Chondrocyte (in vitro differentiated cells): ENCODE measurements around the gene KCNQ1. TPM values are rescaled to one million over a fixed set of nuclear protein-coding genes. Genes with fewer than 3 reads are reported as not detected.

Source experiments
- DNase-seq: peaks from one replicate; pipeline ENCODE4 v3.0.0; 2021; ENCODE audit warnings: mixed read lengths, low spot score
- H3K27ac Mint-ChIP-seq: one replicate; pipeline ENCODE4 v1.8.0; 2021; ENCODE audit warnings: mild to moderate bottlenecking, moderate library complexity, mixed read lengths; ENCODE audit not compliant: unreplicated experiment
- H3K27me3 Mint-ChIP-seq: 2 replicates; pipeline ENCODE4 v1.8.0; 2021; ENCODE audit warnings: low read depth, mixed read lengths
- H3K36me3 Mint-ChIP-seq: 2 replicates; pipeline ENCODE4 v1.8.0; 2021; ENCODE audit warnings: low read depth, mixed read lengths
- H3K4me1 Mint-ChIP-seq: 2 replicates; pipeline ENCODE4 v1.8.0; 2021; ENCODE audit warnings: low read depth, mild to moderate bottlenecking, mixed read lengths
- H3K4me3 Mint-ChIP-seq: one replicate; pipeline ENCODE4 v1.8.0; 2021; ENCODE audit warnings: mild to moderate bottlenecking, moderate library complexity, mixed read lengths; ENCODE audit not compliant: unreplicated experiment
- H3K9me3 Mint-ChIP-seq: 2 replicates; pipeline ENCODE4 v1.8.0; 2021; ENCODE audit warnings: low read depth, mixed read lengths
- total RNA-seq: library from RNA; stranded (reverse); gene quantifications from 3 replicates; pipeline ENCODE4 v1.2.1, GENCODE V29; 2021
- TF ChIP-seq, protein P1 (sequence below): fragments of 200-600 bp; sonication (generic); IDR thresholded peaks from 2 replicates; pipeline ENCODE4 v1.5.0; 2021; ENCODE audit warnings: antibody characterized with exemption, mild to moderate bottlenecking, moderate library complexity

The KCNQ1 gene
- total RNA-seq, 1 donor from 2014 or later = not detected

DNA sequence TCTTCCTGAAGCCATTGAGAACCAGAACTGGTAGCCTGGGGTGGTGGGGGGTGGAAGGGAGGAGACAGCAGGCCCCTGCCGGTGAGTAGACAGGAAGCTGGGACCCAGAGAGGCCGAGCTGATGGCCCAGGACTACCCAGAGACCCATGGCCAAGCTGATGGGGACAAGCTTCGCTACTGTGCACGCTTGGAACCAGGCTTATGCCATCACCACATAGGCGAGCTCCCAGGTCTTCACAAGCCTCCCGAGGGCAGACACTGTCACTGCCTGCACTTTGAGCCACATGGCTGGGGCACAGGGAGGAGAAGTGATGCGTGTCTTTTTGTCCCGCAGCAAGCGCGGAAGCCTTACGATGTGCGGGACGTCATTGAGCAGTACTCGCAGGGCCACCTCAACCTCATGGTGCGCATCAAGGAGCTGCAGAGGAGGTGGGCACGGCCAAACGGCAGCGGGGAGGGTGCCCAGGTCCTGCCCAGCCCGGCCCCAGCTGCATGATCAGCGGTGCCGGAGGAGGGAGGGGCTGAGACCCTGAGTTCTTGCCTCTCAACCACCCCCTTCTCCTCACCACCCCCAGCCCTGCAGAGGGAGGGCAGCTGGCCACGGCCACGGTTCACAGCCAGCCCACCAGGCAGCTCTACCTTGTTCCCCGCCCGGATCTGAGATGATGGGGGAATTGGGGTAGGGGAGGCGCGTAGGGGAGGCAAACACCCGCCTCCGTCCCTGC is 331.0 kb downstream of the KCNQ1 start:
- Mint-ChIP-seq H3K36me3 (no peaks in the 10 kb centered on the region), H3K27ac (no peak overlapping the region), H3K9me3 (no peaks in the 10 kb centered on the region), H3K4me3 (no peak overlapping the region), H3K4me1 (peaks cover 32% of the 10 kb centered on the region), H3K27me3 (peaks cover 11% of the 10 kb centered on the region)
- TF ChIP-seq, protein P1, sequence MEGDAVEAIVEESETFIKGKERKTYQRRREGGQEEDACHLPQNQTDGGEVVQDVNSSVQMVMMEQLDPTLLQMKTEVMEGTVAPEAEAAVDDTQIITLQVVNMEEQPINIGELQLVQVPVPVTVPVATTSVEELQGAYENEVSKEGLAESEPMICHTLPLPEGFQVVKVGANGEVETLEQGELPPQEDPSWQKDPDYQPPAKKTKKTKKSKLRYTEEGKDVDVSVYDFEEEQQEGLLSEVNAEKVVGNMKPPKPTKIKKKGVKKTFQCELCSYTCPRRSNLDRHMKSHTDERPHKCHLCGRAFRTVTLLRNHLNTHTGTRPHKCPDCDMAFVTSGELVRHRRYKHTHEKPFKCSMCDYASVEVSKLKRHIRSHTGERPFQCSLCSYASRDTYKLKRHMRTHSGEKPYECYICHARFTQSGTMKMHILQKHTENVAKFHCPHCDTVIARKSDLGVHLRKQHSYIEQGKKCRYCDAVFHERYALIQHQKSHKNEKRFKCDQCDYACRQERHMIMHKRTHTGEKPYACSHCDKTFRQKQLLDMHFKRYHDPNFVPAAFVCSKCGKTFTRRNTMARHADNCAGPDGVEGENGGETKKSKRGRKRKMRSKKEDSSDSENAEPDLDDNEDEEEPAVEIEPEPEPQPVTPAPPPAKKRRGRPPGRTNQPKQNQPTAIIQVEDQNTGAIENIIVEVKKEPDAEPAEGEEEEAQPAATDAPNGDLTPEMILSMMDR = no peak
- peak; percentile 84 for DNase-seq

DNA sequence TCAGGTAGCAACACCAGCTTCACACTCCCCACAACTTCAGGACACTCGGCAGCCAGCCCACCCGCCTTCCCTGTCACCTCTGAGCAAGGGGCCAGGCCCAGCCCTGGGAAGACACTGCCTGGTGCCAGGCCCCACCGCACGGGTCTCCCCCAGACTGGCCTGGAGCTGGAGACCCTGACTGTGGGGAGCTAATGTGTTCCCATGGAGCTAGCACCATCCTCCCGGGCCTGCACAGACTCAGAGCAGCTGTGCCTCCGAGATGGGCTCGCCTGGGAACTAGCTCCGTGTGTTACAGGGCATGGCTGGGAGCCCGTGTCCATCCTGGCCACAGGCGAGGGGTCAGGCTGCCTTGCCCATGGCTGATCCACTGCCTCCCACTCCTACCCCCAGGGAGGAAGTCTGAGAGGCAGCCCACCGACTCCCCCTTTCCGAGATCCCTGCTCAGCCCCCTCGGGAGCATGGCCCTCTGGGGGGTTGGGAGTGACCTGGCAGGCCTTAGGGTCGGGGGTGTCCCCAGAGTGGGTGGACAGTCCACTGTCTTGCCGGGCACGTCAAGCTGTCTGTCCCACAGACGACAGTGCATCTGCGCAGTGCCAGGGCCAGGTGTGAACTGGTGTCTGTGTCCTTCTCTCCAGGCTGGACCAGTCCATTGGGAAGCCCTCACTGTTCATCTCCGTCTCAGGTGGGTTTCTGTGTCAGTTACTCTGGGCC is 331.7 kb downstream of the KCNQ1 start:
- Mint-ChIP-seq H3K36me3 (no peaks in the 10 kb centered on the region), H3K4me1 (peaks cover 33% of the 10 kb centered on the region), H3K9me3 (no peaks in the 10 kb centered on the region), H3K4me3 (no peak overlapping the region), H3K27me3 (peaks cover 9% of the 10 kb centered on the region), H3K27ac (no peak overlapping the region)
- TF ChIP-seq, protein P1 = no peak
- peak; percentile 82 for DNase-seq

DNA sequence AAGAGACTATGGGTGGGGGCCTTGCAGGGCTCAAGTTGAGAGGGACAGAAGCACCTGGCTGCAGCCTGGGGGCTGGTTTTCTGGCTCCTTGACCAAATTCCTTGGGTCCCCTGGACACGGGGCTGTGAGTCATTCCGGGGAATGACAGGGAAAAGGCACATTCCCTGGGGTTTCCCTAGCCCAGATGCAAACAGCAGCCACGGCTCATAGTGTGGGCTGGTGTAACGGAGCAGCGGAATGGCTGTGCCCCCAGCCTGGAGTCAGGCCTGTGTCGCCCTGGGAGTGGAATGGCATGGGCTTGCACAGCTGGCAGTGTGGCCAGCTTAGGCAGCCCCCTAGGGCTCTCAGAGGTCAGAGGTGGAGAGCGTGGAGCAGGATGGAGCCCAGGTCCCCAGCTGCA is 332.6 kb downstream of the KCNQ1 start:
- no peaks in the 10 kb centered on the region for H3K36me3 Mint-ChIP-seq
- H3K27me3 Mint-ChIP-seq = peaks cover 8% of the 10 kb centered on the region
- no peaks in the 10 kb centered on the region for H3K9me3 Mint-ChIP-seq
- H3K4me1 Mint-ChIP-seq = peaks cover 33% of the 10 kb centered on the region
- H3K27ac Mint-ChIP-seq = no peak overlapping the region
- TF ChIP-seq, protein P1 = no peak
- peak; percentile 49 for DNase-seq
- H3K4me3 Mint-ChIP-seq = no peak overlapping the region

DNA sequence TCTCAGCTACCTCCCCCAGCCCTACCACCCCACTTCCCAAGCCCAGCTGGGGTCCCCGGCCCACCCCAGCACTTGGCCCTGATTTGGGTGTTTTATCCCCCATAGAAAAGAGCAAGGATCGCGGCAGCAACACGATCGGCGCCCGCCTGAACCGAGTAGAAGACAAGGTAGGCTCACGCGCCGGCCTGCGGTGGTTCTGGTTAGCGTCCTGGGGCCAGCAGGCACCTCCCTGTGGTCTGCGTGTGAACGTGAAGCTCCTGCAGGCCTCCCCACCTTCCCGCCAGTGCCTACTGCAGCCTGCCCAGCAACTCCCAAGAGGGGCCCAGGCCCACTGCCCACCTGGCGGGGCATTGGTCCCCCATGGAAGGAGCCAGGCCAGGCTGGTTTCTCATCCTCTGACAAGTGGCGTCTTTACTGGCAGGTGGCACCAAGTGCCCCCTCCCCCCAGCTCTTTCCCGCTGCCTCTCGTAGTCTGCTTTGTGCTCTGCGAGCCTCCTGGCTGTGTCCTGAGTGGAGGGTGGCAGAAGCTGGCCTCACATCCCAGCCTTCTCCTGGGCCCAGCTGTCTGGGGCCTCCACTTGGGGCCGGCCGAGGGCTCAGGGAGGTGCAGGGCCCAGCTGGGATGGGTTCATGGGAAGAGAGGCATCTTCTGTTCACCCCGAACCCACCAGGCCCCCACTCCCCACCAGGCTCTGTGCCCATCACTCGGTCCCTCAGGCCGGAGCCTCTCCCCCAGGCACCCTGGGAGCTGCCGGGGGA is 333.2 kb downstream of the KCNQ1 start:
- Mint-ChIP-seq H3K27me3 (peaks cover 5% of the 10 kb centered on the region), H3K27ac (peak overlapping the region; percentile 88), H3K9me3 (peaks cover 5% of the 10 kb centered on the region), H3K36me3 (no peaks in the 10 kb centered on the region), H3K4me1 (peaks cover 33% of the 10 kb centered on the region), H3K4me3 (no peak overlapping the region)
- peak; percentile 71 for DNase-seq
- TF ChIP-seq, protein P1 = no peak
